ENCODE measurements around the gene KIAA1191. TPM values are rescaled to one million over a fixed set of nuclear protein-coding genes. Genes with fewer than 3 reads are reported as not detected.

The KIAA1191 gene
- total RNA-seq, 1 experiment from 2014 or later, result 57.5 TPM

DNA sequence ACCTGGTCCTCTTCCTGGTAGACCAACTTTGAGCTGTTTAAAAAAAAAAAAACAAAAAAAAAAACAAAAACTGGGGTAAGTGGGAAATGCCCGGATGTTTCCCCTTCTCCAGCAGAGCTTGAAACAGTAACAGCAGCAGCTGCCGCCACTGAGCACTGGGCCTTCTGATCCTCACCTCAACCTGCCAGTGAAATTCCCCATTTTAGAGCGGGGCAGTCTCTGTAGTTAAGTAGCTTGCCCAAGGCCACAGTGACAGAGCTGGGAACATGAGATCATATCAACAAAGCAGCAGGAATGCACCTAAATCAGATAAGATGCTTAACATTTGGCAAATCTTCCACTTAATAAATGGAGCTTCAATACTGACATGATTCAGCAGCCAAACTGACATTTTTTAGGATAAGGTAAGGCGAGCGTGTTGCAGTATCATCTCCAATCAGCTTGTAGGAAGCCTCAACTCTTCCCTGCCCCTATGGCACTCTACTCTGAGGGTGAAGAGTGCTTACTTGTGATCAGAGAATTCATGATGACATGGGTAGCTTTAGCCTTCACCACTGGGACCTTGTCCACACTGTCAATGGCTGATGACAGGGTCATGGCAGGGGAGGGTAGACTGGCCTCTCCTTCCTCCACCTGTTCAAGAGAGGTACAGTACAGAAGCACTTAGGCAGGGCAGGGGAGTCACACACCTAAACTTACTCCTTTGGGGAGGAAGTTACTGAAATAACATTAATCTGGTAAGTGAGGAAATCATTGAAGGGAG, 9.3 kb downstream of the KIAA1191 start:
- DNase-seq, result no peak
- Histone ChIP-seq H3K27me3 (ENCODE audit: low read length) (no peaks in the 10 kb centered on the region), H3K4me2 (ENCODE audit: low read depth, low read length, poor library complexity, severe bottlenecking) (no peak overlapping the region), H4K20me1 (ENCODE audit: insufficient read depth, low read depth, low read length) (peaks cover 22% of the 10 kb centered on the region; the same call in 1 of the 2 replicates), H3K4me1 (ENCODE audit: low read length) (no peaks in the 10 kb centered on the region), H2AFZ (ENCODE audit: low read length) (no peak overlapping the region), H3K9ac (ENCODE audit: low read length) (no peak overlapping the region), H3K9me3 (ENCODE audit: low read length) (no peaks in the 10 kb centered on the region), H3K27ac (ENCODE audit: low read length) (no peak overlapping the region), H3K36me3 (ENCODE audit: insufficient read depth, low read length) (peaks cover 47% of the 10 kb centered on the region; the same call in 1 of the 2 replicates), H3K79me2 (ENCODE audit: low read length) (peaks cover 72% of the 10 kb centered on the region), H3K9me2 (replicated peaks; ENCODE audit: insufficient read depth, low read length) (no peaks in the 10 kb centered on the region), H3K4me3 (ENCODE audit: low read length) (no peak overlapping the region)

DNA sequence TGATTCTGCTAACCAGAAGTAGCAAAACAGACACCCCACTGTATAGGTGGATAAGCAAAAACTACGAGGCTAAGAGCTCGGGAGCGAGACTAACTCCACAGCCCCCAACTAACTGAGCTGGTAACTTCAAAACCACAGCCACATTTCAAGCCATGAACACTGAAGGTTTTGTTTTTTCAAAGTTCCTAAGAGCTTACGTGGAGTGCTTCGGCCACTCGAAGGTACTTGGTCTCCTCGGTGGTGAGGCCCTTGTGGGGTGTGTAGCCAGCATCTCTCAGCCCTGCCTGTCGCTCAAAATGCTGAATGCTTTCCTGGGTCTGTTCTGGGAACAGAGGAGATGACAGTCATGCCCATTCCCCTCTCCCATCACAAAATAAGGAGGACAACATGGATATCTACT, 11.1 kb downstream of the KIAA1191 start:
- no peaks in the 10 kb centered on the region for H3K27me3 ChIP-seq (ENCODE audit: low read length)
- no peaks in the 10 kb centered on the region for H3K4me1 ChIP-seq (ENCODE audit: low read length)
- H3K9me3 ChIP-seq (ENCODE audit: low read length), result no peaks in the 10 kb centered on the region
- DNase-seq, result no peak
- H2AFZ ChIP-seq (ENCODE audit: low read length), result no peak overlapping the region
- H3K4me2 ChIP-seq (ENCODE audit: low read depth, low read length, poor library complexity, severe bottlenecking), result no peak overlapping the region
- H4K20me1 ChIP-seq (ENCODE audit: insufficient read depth, low read depth, low read length), result peaks cover 8% of the 10 kb centered on the region; the same call in 1 of the 2 replicates
- peaks cover 53% of the 10 kb centered on the region for H3K79me2 ChIP-seq (ENCODE audit: low read length)
- H3K9me2 ChIP-seq (replicated peaks; ENCODE audit: insufficient read depth, low read length), result no peaks in the 10 kb centered on the region
- no peak overlapping the region for H3K27ac ChIP-seq (ENCODE audit: low read length)
- no peak overlapping the region for H3K9ac ChIP-seq (ENCODE audit: low read length)
- no peak overlapping the region for H3K4me3 ChIP-seq (ENCODE audit: low read length)
- peaks cover 49% of the 10 kb centered on the region; the same call in 1 of the 2 replicates for H3K36me3 ChIP-seq (ENCODE audit: insufficient read depth, low read length)

DNA sequence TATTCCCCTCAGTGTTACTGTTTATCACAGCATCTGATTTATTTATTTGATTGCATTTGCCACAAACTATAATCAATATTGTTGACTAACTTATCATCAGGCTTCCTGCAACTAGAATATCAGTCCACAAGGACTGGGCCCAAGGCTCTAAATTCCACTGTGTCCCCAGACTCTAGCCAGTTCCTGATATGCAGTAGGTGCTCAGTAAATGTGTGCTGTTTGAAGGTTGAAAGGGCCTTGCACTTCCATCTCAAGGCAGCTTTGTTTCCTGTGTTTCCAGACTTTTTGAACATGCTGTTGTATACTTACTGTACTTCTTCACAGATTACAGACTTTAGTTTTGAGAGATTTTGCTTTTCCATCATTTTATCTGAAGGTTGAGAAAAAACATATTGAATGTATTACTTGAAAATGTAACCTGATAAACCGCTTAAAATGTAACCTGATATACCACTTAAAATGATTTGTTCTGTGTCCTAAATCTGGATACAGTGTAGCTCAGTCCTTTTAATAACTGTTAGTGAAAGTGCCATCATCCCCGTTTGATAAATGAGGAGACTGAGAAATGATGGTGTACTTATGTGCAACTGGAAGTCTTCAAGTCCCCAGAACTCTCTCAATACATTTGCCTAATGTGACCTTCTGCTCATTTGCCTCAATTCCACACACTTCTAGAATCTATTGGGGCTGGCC, 18.7 kb downstream of the KIAA1191 start:
- H3K27ac ChIP-seq (ENCODE audit: low read length), result 0 out of 2 replicates have a peak overlapping the region, but pooled peaks have one; percentile 17
- H4K20me1 ChIP-seq (ENCODE audit: insufficient read depth, low read depth, low read length), result no peaks in the 10 kb centered on the region
- no peak for DNase-seq
- no peak overlapping the region for H3K4me3 ChIP-seq (ENCODE audit: low read length)
- H3K27me3 ChIP-seq (ENCODE audit: low read length), result no peaks in the 10 kb centered on the region
- H3K4me1 ChIP-seq (ENCODE audit: low read length), result peaks cover 9% of the 10 kb centered on the region
- H3K36me3 ChIP-seq (ENCODE audit: insufficient read depth, low read length), result peaks cover 25% of the 10 kb centered on the region; the same call in 1 of the 2 replicates
- H3K4me2 ChIP-seq (ENCODE audit: low read depth, low read length, poor library complexity, severe bottlenecking), result no peak overlapping the region
- no peak overlapping the region for H3K9ac ChIP-seq (ENCODE audit: low read length)
- H3K9me2 ChIP-seq (replicated peaks; ENCODE audit: insufficient read depth, low read length), result no peaks in the 10 kb centered on the region
- no peaks in the 10 kb centered on the region for H3K9me3 ChIP-seq (ENCODE audit: low read length)
- H2AFZ ChIP-seq (ENCODE audit: low read length), result no peak overlapping the region
- H3K79me2 ChIP-seq (ENCODE audit: low read length), result no peaks in the 10 kb centered on the region

DNA sequence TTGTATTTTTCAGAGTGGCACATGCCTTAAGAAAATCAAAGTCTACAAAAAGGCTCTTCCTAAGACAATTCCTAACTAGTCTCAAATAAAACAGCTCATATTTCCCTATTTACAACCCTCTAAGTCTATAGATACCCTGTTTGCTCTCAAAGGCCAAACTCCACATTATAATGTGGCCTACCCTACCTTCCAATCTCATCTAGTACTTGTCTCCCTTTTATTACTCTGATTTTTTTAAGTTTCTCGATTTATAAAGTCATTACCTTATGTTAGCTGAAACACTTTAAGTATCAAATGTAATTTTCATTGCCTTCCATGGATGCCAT, 19.4 kb downstream of the KIAA1191 start:
- Histone ChIP-seq H3K79me2 (ENCODE audit: low read length) (no peaks in the 10 kb centered on the region), H3K27ac (ENCODE audit: low read length) (no peak overlapping the region), H3K4me3 (ENCODE audit: low read length) (no peak overlapping the region), H3K9ac (ENCODE audit: low read length) (no peak overlapping the region), H3K36me3 (ENCODE audit: insufficient read depth, low read length) (peaks cover 30% of the 10 kb centered on the region; the same call in 1 of the 2 replicates), H4K20me1 (ENCODE audit: insufficient read depth, low read depth, low read length) (no peaks in the 10 kb centered on the region), H3K9me2 (replicated peaks; ENCODE audit: insufficient read depth, low read length) (no peaks in the 10 kb centered on the region), H3K9me3 (ENCODE audit: low read length) (no peaks in the 10 kb centered on the region), H3K4me2 (ENCODE audit: low read depth, low read length, poor library complexity, severe bottlenecking) (no peak overlapping the region), H3K27me3 (ENCODE audit: low read length) (no peaks in the 10 kb centered on the region), H3K4me1 (ENCODE audit: low read length) (peaks cover 9% of the 10 kb centered on the region), H2AFZ (ENCODE audit: low read length) (no peak overlapping the region)
- no peak for DNase-seq

DNA sequence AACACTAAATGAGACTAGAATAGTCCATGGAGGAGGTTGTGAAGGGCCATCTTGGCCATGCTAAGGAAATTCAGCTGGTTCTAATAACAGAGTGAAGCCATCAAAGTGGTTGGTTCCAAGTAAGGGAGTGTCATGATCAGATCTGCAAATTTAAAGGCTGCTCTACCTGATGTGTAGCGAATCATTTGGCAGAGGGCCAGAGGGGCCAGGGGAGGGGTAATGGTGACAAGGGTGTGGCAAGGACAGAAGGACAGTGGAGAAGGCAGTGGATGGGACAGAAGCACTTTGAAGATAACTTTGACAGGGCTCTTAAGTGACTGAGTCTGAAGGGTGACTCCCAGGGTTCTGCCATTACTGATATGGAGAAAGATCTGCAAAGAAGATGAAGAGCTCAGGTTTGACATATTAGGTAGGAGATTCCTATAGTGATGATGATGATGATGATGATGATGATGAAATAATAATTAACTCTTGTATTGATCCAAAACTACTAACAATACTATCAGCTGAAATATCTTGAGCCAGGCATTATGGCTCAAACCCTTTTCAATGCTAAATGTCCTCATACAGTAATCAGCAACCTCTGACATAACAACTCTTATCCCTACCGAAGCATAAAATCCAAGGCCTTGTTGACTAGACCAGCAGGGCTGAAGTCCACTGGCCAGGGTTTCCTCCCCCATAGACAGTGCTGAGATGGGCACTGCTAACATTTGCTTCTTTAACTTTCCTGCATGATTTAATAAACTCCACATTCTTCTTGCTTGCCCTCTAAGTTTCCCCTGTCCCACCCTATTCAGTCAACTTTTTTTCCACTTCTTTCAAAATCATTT, 20.0 kb downstream of the KIAA1191 start:
- no peaks in the 10 kb centered on the region for H3K9me2 ChIP-seq (replicated peaks; ENCODE audit: insufficient read depth, low read length)
- H3K36me3 ChIP-seq (ENCODE audit: insufficient read depth, low read length), result peaks cover 31% of the 10 kb centered on the region; the same call in 1 of the 2 replicates
- no peak overlapping the region for H3K27ac ChIP-seq (ENCODE audit: low read length)
- H3K4me1 ChIP-seq (ENCODE audit: low read length), result peaks cover 9% of the 10 kb centered on the region
- no peaks in the 10 kb centered on the region for H3K27me3 ChIP-seq (ENCODE audit: low read length)
- H2AFZ ChIP-seq (ENCODE audit: low read length), result no peak overlapping the region
- H3K9me3 ChIP-seq (ENCODE audit: low read length), result no peaks in the 10 kb centered on the region
- no peak overlapping the region for H3K4me3 ChIP-seq (ENCODE audit: low read length)
- H3K79me2 ChIP-seq (ENCODE audit: low read length), result no peaks in the 10 kb centered on the region
- DNase-seq, result no peak
- H3K4me2 ChIP-seq (ENCODE audit: low read depth, low read length, poor library complexity, severe bottlenecking), result no peak overlapping the region
- H4K20me1 ChIP-seq (ENCODE audit: insufficient read depth, low read depth, low read length), result no peaks in the 10 kb centered on the region
- no peak overlapping the region for H3K9ac ChIP-seq (ENCODE audit: low read length)

DNA sequence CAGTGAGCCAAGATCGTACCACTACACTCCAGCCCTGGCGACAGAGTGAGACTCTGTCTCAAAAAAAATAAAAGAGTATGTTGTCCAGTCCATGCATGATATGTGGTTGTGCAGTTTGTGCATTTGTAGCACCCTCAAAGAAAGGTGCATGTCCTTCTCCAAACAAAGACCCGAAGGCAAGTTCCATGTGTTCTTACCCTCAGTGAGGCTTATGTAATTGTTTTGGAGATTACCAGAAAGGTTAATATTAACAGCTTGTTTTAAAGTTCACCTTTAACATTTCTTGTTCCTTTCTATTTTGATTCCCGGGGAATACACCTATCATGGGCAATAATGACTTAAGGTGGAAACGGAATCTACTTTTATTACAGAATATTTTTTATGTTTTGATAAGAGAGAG, 22.3 kb downstream of the KIAA1191 start:
- Histone ChIP-seq H3K9me2 (replicated peaks; ENCODE audit: insufficient read depth, low read length) (no peaks in the 10 kb centered on the region), H3K4me3 (ENCODE audit: low read length) (no peak overlapping the region), H3K27ac (ENCODE audit: low read length) (no peak overlapping the region), H4K20me1 (ENCODE audit: insufficient read depth, low read depth, low read length) (no peaks in the 10 kb centered on the region), H3K4me2 (ENCODE audit: low read depth, low read length, poor library complexity, severe bottlenecking) (no peak overlapping the region), H3K9ac (ENCODE audit: low read length) (no peak overlapping the region), H3K27me3 (ENCODE audit: low read length) (no peaks in the 10 kb centered on the region), H3K4me1 (ENCODE audit: low read length) (peaks cover 9% of the 10 kb centered on the region), H2AFZ (ENCODE audit: low read length) (no peak overlapping the region), H3K36me3 (ENCODE audit: insufficient read depth, low read length) (peaks cover 11% of the 10 kb centered on the region; the same call in 1 of the 2 replicates), H3K79me2 (ENCODE audit: low read length) (no peaks in the 10 kb centered on the region), H3K9me3 (ENCODE audit: low read length) (no peaks in the 10 kb centered on the region)
- no peak for DNase-seq

DNA sequence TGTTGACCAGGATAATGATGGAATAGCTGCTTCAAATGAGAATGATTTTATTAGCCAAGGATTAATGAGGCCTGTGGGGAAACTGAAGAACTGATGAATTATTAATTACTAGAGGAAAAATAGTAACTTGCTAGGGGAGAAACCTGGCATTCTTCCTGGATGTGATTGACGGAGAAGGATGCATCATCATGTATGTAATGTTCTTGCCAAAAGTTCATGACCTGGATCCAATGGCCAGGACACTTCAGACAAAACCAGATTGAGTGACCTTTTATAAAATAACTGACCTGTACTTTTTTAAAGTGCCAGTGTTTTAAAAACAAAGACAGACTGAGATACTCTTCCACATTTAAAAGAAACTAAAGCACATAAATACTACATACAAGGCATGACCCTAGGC, 23.7 kb downstream of the KIAA1191 start:
- H3K36me3 ChIP-seq (ENCODE audit: insufficient read depth, low read length), result peaks cover 11% of the 10 kb centered on the region; the same call in 1 of the 2 replicates
- H3K4me1 ChIP-seq (ENCODE audit: low read length), result peaks cover 2% of the 10 kb centered on the region
- no peak for DNase-seq
- H3K27ac ChIP-seq (ENCODE audit: low read length), result no peak overlapping the region
- H3K9ac ChIP-seq (ENCODE audit: low read length), result no peak overlapping the region
- H3K4me3 ChIP-seq (ENCODE audit: low read length), result no peak overlapping the region
- no peaks in the 10 kb centered on the region for H3K27me3 ChIP-seq (ENCODE audit: low read length)
- H3K79me2 ChIP-seq (ENCODE audit: low read length), result no peaks in the 10 kb centered on the region
- H3K9me3 ChIP-seq (ENCODE audit: low read length), result no peaks in the 10 kb centered on the region
- no peak overlapping the region for H2AFZ ChIP-seq (ENCODE audit: low read length)
- H3K9me2 ChIP-seq (replicated peaks; ENCODE audit: insufficient read depth, low read length), result no peaks in the 10 kb centered on the region
- no peak overlapping the region for H3K4me2 ChIP-seq (ENCODE audit: low read depth, low read length, poor library complexity, severe bottlenecking)
- H4K20me1 ChIP-seq (ENCODE audit: insufficient read depth, low read depth, low read length), result no peaks in the 10 kb centered on the region
